Upper lobe of left lung (tissue), 6 donors: Measurements from ENCODE around the gene FMO3. TPM values are rescaled to one million over a fixed set of nuclear protein-coding genes. Genes with fewer than 3 reads are reported as not detected.

ENCODE experiments used
- ATAC-seq, 2 donors: fragments of 200-7000 bp; cut with Tn5 transposase; one replicate each; pipeline ENCODE4 v1.9.1; 2022; ENCODE audit warnings: mild to moderate bottlenecking in 2 of 2, moderate library complexity in 2 of 2; ENCODE audit not compliant: low FRiP score in 2 of 2
- DNase-seq, 2 donors: peaks; one replicate each; pipeline ENCODE4 v3.0.0-alpha.2; 2019 to 2020
- H3K27ac ChIP-seq, 4 donors: fragments of 200-600 bp; sonication (generic); one replicate each; pipeline ENCODE4 v1.5.1; 2016 to 2019
- H3K27me3 ChIP-seq, 4 donors: fragments of 200-600 bp; sonication (generic); one replicate each; pipeline ENCODE4 v1.5.1; 2017 to 2019
- H3K36me3 ChIP-seq, 4 donors: fragments of 200-600 bp; sonication (generic); one replicate each; pipeline ENCODE4 v1.5.1; 2016 to 2019
- H3K4me1 ChIP-seq, 4 donors: fragments of 200-600 bp; sonication (generic); one replicate each; pipeline ENCODE4 v1.5.1; 2018 to 2019
- H3K4me3 ChIP-seq, 4 donors: fragments of 200-600 bp; sonication (generic); one replicate each; pipeline ENCODE4 v1.5.1; 2017 to 2019; ENCODE audit warnings: mild to moderate bottlenecking in 2 of 4, moderate library complexity in 1 of 4
- H3K9me3 ChIP-seq, 4 donors: fragments of 200-600 bp; sonication (generic); one replicate each; pipeline ENCODE4 v1.5.1; 2018 to 2019
- EP300 ChIP-seq, 4 donors: sonication (generic); formaldehyde crosslinking; IDR thresholded peaks; one replicate each; pipeline ENCODE4 v1.5.1; 2017; ENCODE audit warnings: antibody characterized with exemption in 4 of 4, control low read depth in 2 of 4
- POLR2A ChIP-seq, 4 donors: fragments of 450-650 bp; IDR thresholded peaks; one replicate each; pipeline ENCODE4 v1.5.1; 2016 to 2017; ENCODE audit warnings: antibody characterized with exemption in 4 of 4, mild to moderate bottlenecking in 2 of 4
- POLR2AphosphoS5 ChIP-seq, 2 donors: sonication (generic); formaldehyde crosslinking; IDR thresholded peaks; one replicate each; pipeline ENCODE4 v1.5.1; 2017; ENCODE audit warnings: antibody characterized with exemption in 2 of 2
- WGBS, 2 donors: methylation state at CpG; one replicate each; pipeline ENCODE4 v1.1.5; 2017 to 2018; 5-methylcytosine and 5-hydroxymethylcytosine counted together
- small RNA-seq, 4 donors: library from RNA; depleted of rRNA; stranded (forward); fragments of <200 nt; gene quantifications; one replicate each; pipeline ENCODE3, GENCODE V24; 2016
- total RNA-seq, 6 donors: library from RNA; depleted of rRNA in 4 of 6; stranded (reverse); fragments of >200 nt in 4 of 6; gene quantifications; one replicate each; pipeline versions ENCODE4 v1.1.0 to v1.2.1, GENCODE V29; 2016 to 2021
- TF ChIP-seq, protein P1 (sequence below), 6 experiments: fragments of 450-650 bp in 4 of 6; fragments of 200-600 bp in 2 of 6; sonication (generic) in 2 of 6; IDR thresholded peaks; one replicate each; pipeline ENCODE4 v1.5.1; 2016 to 2019; ENCODE audit warnings: antibody characterized with exemption in 6 of 6
- donor health status: DM: no; HTN: no; CAD: no; lungs with moderate emphysema.
- donor health status: DM: no; HTN: yes; CAD: no; lungs with severe emphysema.

Gene FMO3
- total RNA-seq, 6 donors from 2014 or later, result 9.1 to 16.7 (median 13.5) TPM

- H3K4me1 ChIP-seq, result peaks cover 0 to 8% (median 0%) of the 10 kb centered on the region in 4 donors
- H3K9me3 ChIP-seq, result no peaks in the 10 kb centered on the region
- DNase-seq (no peak), ATAC-seq (no peak)
- no peaks in the 10 kb centered on the region for H3K27me3 ChIP-seq
- no peak overlapping the region for H3K4me3 ChIP-seq
- no peak overlapping the region for H3K27ac ChIP-seq
- no peaks in the 10 kb centered on the region for H3K36me3 ChIP-seq
- TF ChIP-seq POLR2A (IDR thresholded peaks at IDR 0.05) (no peak), EP300 (IDR thresholded peaks at IDR 0.05) (no peak)
- TF ChIP-seq, protein P1, sequence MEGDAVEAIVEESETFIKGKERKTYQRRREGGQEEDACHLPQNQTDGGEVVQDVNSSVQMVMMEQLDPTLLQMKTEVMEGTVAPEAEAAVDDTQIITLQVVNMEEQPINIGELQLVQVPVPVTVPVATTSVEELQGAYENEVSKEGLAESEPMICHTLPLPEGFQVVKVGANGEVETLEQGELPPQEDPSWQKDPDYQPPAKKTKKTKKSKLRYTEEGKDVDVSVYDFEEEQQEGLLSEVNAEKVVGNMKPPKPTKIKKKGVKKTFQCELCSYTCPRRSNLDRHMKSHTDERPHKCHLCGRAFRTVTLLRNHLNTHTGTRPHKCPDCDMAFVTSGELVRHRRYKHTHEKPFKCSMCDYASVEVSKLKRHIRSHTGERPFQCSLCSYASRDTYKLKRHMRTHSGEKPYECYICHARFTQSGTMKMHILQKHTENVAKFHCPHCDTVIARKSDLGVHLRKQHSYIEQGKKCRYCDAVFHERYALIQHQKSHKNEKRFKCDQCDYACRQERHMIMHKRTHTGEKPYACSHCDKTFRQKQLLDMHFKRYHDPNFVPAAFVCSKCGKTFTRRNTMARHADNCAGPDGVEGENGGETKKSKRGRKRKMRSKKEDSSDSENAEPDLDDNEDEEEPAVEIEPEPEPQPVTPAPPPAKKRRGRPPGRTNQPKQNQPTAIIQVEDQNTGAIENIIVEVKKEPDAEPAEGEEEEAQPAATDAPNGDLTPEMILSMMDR (IDR thresholded peaks at IDR 0.05), result no peak
These were observed 70.7 kb downstream of the FMO3 start for GRCh38 chr1:171161431-171161830.

- no peak for DNase-seq
These were observed 75.7 kb downstream of the FMO3 start for GRCh38 chr1:171166361-171166760.

More at GRCh38 chr1:171166361-171166760, 75.7 kb downstream of the FMO3 start:
- H3K27me3 ChIP-seq, result no peaks in the 10 kb centered on the region
- no peaks in the 10 kb centered on the region for H3K36me3 ChIP-seq
- H3K4me1 ChIP-seq, result no peaks in the 10 kb centered on the region
- H3K4me3 ChIP-seq, result no peak overlapping the region
- no peaks in the 10 kb centered on the region for H3K9me3 ChIP-seq
- 90 to 93% methylated on average over 2 of the region's 2 CpGs for WGBS, 2 donors
- TF ChIP-seq, protein P1 (IDR thresholded peaks at IDR 0.05), result no peak
- TF ChIP-seq EP300 (IDR thresholded peaks at IDR 0.05), result no peak
- no peak for TF ChIP-seq POLR2A (IDR thresholded peaks at IDR 0.05)
- no peak for TF ChIP-seq POLR2AphosphoS5 (IDR thresholded peaks at IDR 0.05)
- no peak for ATAC-seq
- no peak overlapping the region for H3K27ac ChIP-seq

Small RNA genes within 50 kb of the gene (small RNA-seq; reads per million reads assigned to genes)
- 0 to 0.26 (median 0.10) reads per million in 4 donors for gene MIR1295A

Other genes with a start within 250 kb of the FMO3 start
- gene MROH9, start 155.4 kb upstream of the FMO3 start, total RNA-seq, result 1 to 10 TPM in 3 of 6 donors, under 1 TPM in 2, not detected in 1; 0.34 to 4.1 (median 1.6) TPM
- gene FMO2, start 94.4 kb downstream of the FMO3 start, total RNA-seq, result 100 to 1,000 TPM; 118 to 259 (median 169) TPM
- gene FMO1, start 157.6 kb downstream of the FMO3 start, total RNA-seq, result 1 to 10 TPM in 1 of 6 donors, under 1 TPM in 2, not detected in 3; 0.67 to 1.3 (median 0.83) TPM
- 1 to 10 TPM; 3.1 to 6.9 (median 3.7) TPM for gene FMO4, start 223.3 kb downstream of the FMO3 start, total RNA-seq